A549 (cell line): Measurements from ENCODE around the gene CCDC34. TPM values are rescaled to one million over a fixed set of nuclear protein-coding genes. Genes with fewer than 3 reads are reported as not detected.

Experiments used
- ATAC-seq, 2 experiments: fragments of 200-7000 bp in 1 of 2; fragments of >200 bp in 1 of 2; cut with Nextera tagmentation in 1 of 2; cut with Tn5 transposase in 1 of 2; 3 replicates each; pipeline versions ENCODE4 v1.8.0 to v1.9.1; 2018 to 2020; ENCODE audit warnings: mild to moderate bottlenecking in 1 of 2, moderate library complexity in 1 of 2
- CTCF ChIA-PET: fragments of 300-600 bp; sonication (Branson Sonifier 250); formaldehyde crosslinking; extraction: SDS; loops from one replicate; lab custom pipeline; 2021; ENCODE audit warnings: antibody characterized with exemption, inconsistent platforms; lab: Yijun Ruan, JAX
- POLR2A ChIA-PET: fragments of 350-600 bp; formaldehyde crosslinking; extraction: SDS; loops from one replicate; lab custom pipeline; 2021; ENCODE audit warnings: antibody characterized with exemption, inconsistent platforms; lab: Yijun Ruan, JAX
- DNase-seq, 2 experiments: peaks; one replicate each; pipeline versions ENCODE4 v3.0.0 to v3.0.0-alpha.2; 2011 to 2016; ENCODE audit warnings: low read depth in 1 of 2, low spot score in 1 of 2
- FAIRE-seq: peaks from 2 replicates; lab custom pipeline; 2011; peaks lifted over from hg19 to GRCh38; lab: Jason Lieb, UNC
- H3K27ac ChIP-seq, 2 experiments: fragments of >200 bp; sonication (Bioruptor Twin); formaldehyde crosslinking; 3 replicates each; pipeline ENCODE4 v1.5.1; 2016 to 2017
- H3K4me1 ChIP-seq: fragments of >200 bp; sonication (Bioruptor Twin); formaldehyde crosslinking; 3 replicates; pipeline ENCODE4 v1.6.1; 2016
- H3K4me2 ChIP-seq: fragments of >200 bp; sonication (Bioruptor Twin); formaldehyde crosslinking; 3 replicates; pipeline ENCODE4 v1.6.1; 2016
- H3K4me3 ChIP-seq: fragments of >200 bp; sonication (Bioruptor Twin); formaldehyde crosslinking; 3 replicates; pipeline ENCODE4 v1.5.1; 2016
- H3K9me3 ChIP-seq: fragments of >200 bp; sonication (Bioruptor Twin); formaldehyde crosslinking; 3 replicates; pipeline ENCODE4 v1.6.1; 2016
- BCL3 ChIP-seq: fragments of >200 bp; sonication (Bioruptor Twin); formaldehyde crosslinking; IDR thresholded peaks from 3 replicates; pipeline ENCODE4 v1.6.1; 2016
- E2F6 ChIP-seq: IDR thresholded peaks from 2 replicates; pipeline ENCODE4 v1.6.1; 2012; ENCODE audit warnings: low read depth, borderline replicate concordance
- ELK1 ChIP-seq: fragments of 150-350 bp; IDR thresholded peaks from 2 replicates; pipeline ENCODE4 v1.6.1; 2014; ENCODE audit warnings: low read depth, mild to moderate bottlenecking, low read length
- EP300 ChIP-seq, 2 experiments: fragments of >200 bp; sonication (Bioruptor Twin); formaldehyde crosslinking; IDR thresholded peaks; 2 replicates in 1 of 2; 3 replicates in 1 of 2; pipeline ENCODE4 v1.6.1; 2016 to 2017
- FOSL2 ChIP-seq, 2 experiments: fragments of 450-650 bp in 1 of 2; fragments of >200 bp in 1 of 2; sonication (Bioruptor Twin) in 1 of 2; formaldehyde crosslinking; IDR thresholded peaks; 2 replicates each; pipeline versions ENCODE4 v1.5.0 to v1.6.1; 2016 to 2020; ENCODE audit warnings: mild to moderate bottlenecking in 1 of 2, moderate library complexity in 1 of 2
- FOXS1 ChIP-seq: fragments of 250-450 bp; sonication (Bioruptor Pico); IDR thresholded peaks from 2 replicates; pipeline ENCODE4 v1.5.0; 2020; ENCODE audit warnings: mild to moderate bottlenecking, moderate library complexity
- HES2 ChIP-seq: fragments of >200 bp; sonication (Bioruptor Twin); formaldehyde crosslinking; IDR thresholded peaks from 2 replicates; pipeline ENCODE4 v1.6.1; 2016
- HMGXB4 ChIP-seq: fragments of 250-450 bp; sonication (Bioruptor Pico); IDR thresholded peaks from 2 replicates; pipeline ENCODE4 v1.5.0; 2021; ENCODE audit warnings: mild to moderate bottlenecking, moderate library complexity, borderline replicate concordance
- HOXA7 ChIP-seq: fragments of 250-450 bp; sonication (Bioruptor Pico); IDR thresholded peaks from 2 replicates; pipeline ENCODE4 v1.5.0; 2020; ENCODE audit warnings: mild to moderate bottlenecking, moderate library complexity
- HOXB13 ChIP-seq: fragments of 250-450 bp; sonication (Bioruptor Pico); IDR thresholded peaks from 2 replicates; pipeline ENCODE4 v1.5.0; 2020; ENCODE audit warnings: low read depth, mild to moderate bottlenecking, moderate library complexity
- JUN ChIP-seq, 2 experiments: fragments of >200 bp; sonication (Bioruptor Twin); formaldehyde crosslinking; IDR thresholded peaks; 2 replicates in 1 of 2; 3 replicates in 1 of 2; pipeline ENCODE4 v1.6.1; 2016 to 2017
- MAFK ChIP-seq: fragments of 450-650 bp; IDR thresholded peaks from 2 replicates; pipeline ENCODE4 v1.6.1; 2014; ENCODE audit not compliant: partially characterized antibody
- POLR2AphosphoS2 ChIP-seq: conservative IDR thresholded peaks from 2 replicates; pipeline ENCODE4 v1.6.1; 2012; ENCODE audit warnings: low read length, improper control_type of control experiment, inconsistent platforms
- TP53 ChIP-seq: fragments of 250-450 bp; sonication (Bioruptor Pico); IDR thresholded peaks from 2 replicates; pipeline ENCODE4 v1.5.0; 2021; ENCODE audit warnings: mild to moderate bottlenecking, moderate library complexity
- ZFP36 ChIP-seq: fragments of 450-650 bp; IDR thresholded peaks from 2 replicates; pipeline ENCODE4 v1.6.1; 2014; ENCODE audit warnings: borderline replicate concordance; ENCODE audit not compliant: partially characterized antibody
- ZSCAN20 ChIP-seq: fragments of 250-450 bp; sonication (Bioruptor Pico); IDR thresholded peaks from 2 replicates; pipeline ENCODE4 v1.8.0; 2022; ENCODE audit warnings: mild to moderate bottlenecking, moderate library complexity
- WGBS: methylation state at CpG from one replicate; pipeline ENCODE4 v1.1.6; 2017; ENCODE audit errors: missing lambda C conversion rate; 5-methylcytosine and 5-hydroxymethylcytosine counted together
- polyA plus RNA-seq, 4 experiments: library from polyadenylated mRNA; depleted of rRNA in 3 of 4; stranded (reverse); fragments of >200 nt; fragmentation: RNase III in 1 of 4; extraction: RNeasy Plus Mini Kit Qiagen cat#74134 plus additional on column Dnase treatment in 1 of 4; gene quantifications; 2 replicates in 3 of 4; 3 replicates in 1 of 4; pipeline ENCODE4 v1.2.3, GENCODE V29; 2011 to 2017

Gene CCDC34
- polyA plus RNA-seq, 2 of the 4 experiments (the other 2 are of a cell fraction) = 32.0 to 35.9 TPM

GRCh38 chr11:27386181-27386845 is 23.3 kb upstream of the CCDC34 start:
- CTCF ChIA-PET = interaction anchor here (1.1 kb wide), 1 partner anchor 203 kb away, joined by 3 read pairs; no protein-coding TSS in a partner anchor
- ATAC-seq (no peak), DNase-seq (no peak), FAIRE-seq (no peak)
- Histone ChIP-seq H3K27ac (peak overlapping the region; percentile 49 to 53; a peak in 4 of 6 replicates), H3K4me3 (no peak overlapping the region), H3K9me3 (no peaks in the 10 kb centered on the region), H3K4me2 (peak overlapping the region; percentile 64), H3K4me1 (peaks cover 94% of the 10 kb centered on the region)
- TF ChIP-seq FOXS1 (CRISPR knock-in tag) = no peak
- TF ChIP-seq HES2 = no peak
- no peak for TF ChIP-seq EP300 (IDR thresholded peaks at IDR 0.05)
- TF ChIP-seq HOXB13 (CRISPR knock-in tag) = no peak
- no peak for TF ChIP-seq ELK1
- TF ChIP-seq MAFK = no peak
- no peak for TF ChIP-seq ZSCAN20 (CRISPR knock-in tag)
- TF ChIP-seq HMGXB4 (CRISPR knock-in tag) = no peak
- no peak for TF ChIP-seq BCL3
- no peak for TF ChIP-seq HOXA7 (CRISPR knock-in tag)
- no peak for TF ChIP-seq TP53 (CRISPR knock-in tag)
- no peak for TF ChIP-seq ZFP36
- POLR2A ChIA-PET = no interaction called here
- 85% methylated on average over 4 of the region's 4 CpGs for WGBS

- Histone ChIP-seq H3K4me3 (0 out of 3 replicates have a peak overlapping the region, but pooled peaks have one; percentile 9), H3K4me1 (peaks cover 94% of the 10 kb centered on the region), H3K27ac (peak overlapping the region; percentile 53 to 64), H3K4me2 (peak overlapping the region; percentile 64), H3K9me3 (no peaks in the 10 kb centered on the region)
- DNase-seq = peak in 1 of 2 experiments; percentile 36
- TF ChIP-seq POLR2AphosphoS2 (no peak), ZSCAN20 (CRISPR knock-in tag) (no peak), FOSL2 (IDR thresholded peaks at IDR 0.05) (no peak), FOSL2 (CRISPR knock-in tag; IDR thresholded peaks at IDR 0.05) (peak; percentile 20; the same call in 1 of the 2 replicates), E2F6 (no peak), JUN (IDR thresholded peaks at IDR 0.05) (no peak), MAFK (no peak)
- 22% methylated on average over 5 of the region's 5 CpGs for WGBS
- ChIA-PET POLR2A (interaction anchor here (1.0 kb wide), 1 partner anchor 87 kb away, joined by 4 read pairs; the partner anchor contains the start of gene LGR4), CTCF (interaction anchor here (1.2 to 2.0 kb wide), 3 partner anchors 88 to 201 kb away, joined by 3 to 8 read pairs (median 4); partner anchors contain the start of gene LGR4)
- ATAC-seq = peak; percentile 45 to 49; a peak in 4 of 6 replicates
- no peak for FAIRE-seq
Observed at GRCh38 chr11:27385245-27385644, 22.2 kb upstream of the CCDC34 start.
